Endothelial cell of umbilical vein (primary cell): Measurements from ENCODE around the gene PLCD4.

ENCODE experiments used
- CTCF ChIP-seq, 2 donors: IDR thresholded peaks; 1 replicate in 1 of 2; 2 replicates in 1 of 2; pipeline ENCODE4 v1.5.1; 2011; ENCODE audit warnings: low read length in 2 of 2, mild to moderate bottlenecking in 2 of 2, moderate library complexity in 2 of 2, control low read depth in 1 of 2, inconsistent platforms in 1 of 2, low read depth in 1 of 2; ENCODE audit not compliant: insufficient read depth in 1 of 2; ENCODE audit errors: extremely low read depth in 1 of 2
- EZH2 ChIP-seq: IDR thresholded peaks from 2 replicates; pipeline ENCODE4 v1.6.1; 2012; ENCODE audit warnings: borderline replicate concordance, low read depth, mild to moderate bottlenecking, moderate library complexity, low read length, inconsistent platforms; ENCODE audit not compliant: severe bottlenecking
- POLR2A ChIP-seq: IDR thresholded peaks from 2 replicates; pipeline ENCODE4 v1.6.1; 2012; ENCODE audit warnings: low read depth, mild to moderate bottlenecking, control low read depth, low read length
- POLR2AphosphoS5 ChIP-seq: IDR thresholded peaks from 2 replicates; pipeline ENCODE4 v1.6.1; 2012; ENCODE audit warnings: low read depth, mild to moderate bottlenecking, control low read depth, low read length, moderate library complexity; ENCODE audit not compliant: insufficient read depth

DNA sequence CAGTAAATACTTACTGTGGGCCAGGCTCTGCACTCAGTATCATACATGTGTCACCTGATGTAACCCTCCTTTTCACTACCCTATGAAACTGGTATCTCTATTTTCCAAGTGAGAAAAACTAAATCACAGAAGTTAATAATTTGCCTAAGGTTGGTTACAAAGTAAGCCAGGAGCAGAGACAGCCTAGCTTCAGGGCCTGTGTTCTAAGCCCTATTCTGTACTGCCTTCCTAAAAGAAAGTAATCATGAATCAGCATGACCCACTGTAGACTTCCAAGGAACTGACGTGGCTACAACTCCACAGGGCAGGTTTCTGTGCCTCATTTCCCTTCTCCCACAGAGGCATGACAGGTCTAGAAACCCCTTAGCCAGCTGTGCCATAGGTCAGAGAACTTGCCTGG is 37.4 kb downstream of the PLCD4 start:
- TF ChIP-seq CTCF (IDR thresholded peaks at IDR 0.05; ENCODE audit: extremely low read depth in 1 of 2, insufficient read depth in 1 of 2, low read depth in 1 of 2, low read length in 2 of 2) (no peak), POLR2A (no peak), POLR2AphosphoS5 (peak; percentile 19), EZH2 (no peak)
